Caki2 (cell line): ENCODE data around the gene CD48. TPM values are rescaled to one million over a fixed set of nuclear protein-coding genes. Genes with fewer than 3 reads are reported as not detected.
A peak's percentile ranks its signal among the peaks of the same experiment; 100 is the strongest.
"Not testable (repeated sequence)": the region's sequence is repeated elsewhere in the genome, so short reads cannot be mapped to it uniquely, and the experiment has no call there.

Source experiments
- DNase-seq: peaks from one replicate; pipeline ENCODE4 v3.0.0-alpha.2; 2015; ENCODE audit warnings: low read depth
- in situ Hi-C: cut with HindIII; loops from 2 replicates; pipeline ENCODE4 v1.10.0; 2016; ENCODE audit warnings: low sequenced_read_pairs, low pct_unique_long_range_greater_than_20kb, mixed read lengths
- total RNA-seq: library from RNA; depleted of rRNA; stranded (reverse); fragments of >200 nt; shearing (Covaris generic); gene quantifications from 2 replicates; pipeline ENCODE4 v1.2.3, GENCODE V29; 2014; ENCODE audit warnings: low replicate concordance

CD48 gene
- total RNA-seq, 1 experiment from 2014 or later = not detected

DNA sequence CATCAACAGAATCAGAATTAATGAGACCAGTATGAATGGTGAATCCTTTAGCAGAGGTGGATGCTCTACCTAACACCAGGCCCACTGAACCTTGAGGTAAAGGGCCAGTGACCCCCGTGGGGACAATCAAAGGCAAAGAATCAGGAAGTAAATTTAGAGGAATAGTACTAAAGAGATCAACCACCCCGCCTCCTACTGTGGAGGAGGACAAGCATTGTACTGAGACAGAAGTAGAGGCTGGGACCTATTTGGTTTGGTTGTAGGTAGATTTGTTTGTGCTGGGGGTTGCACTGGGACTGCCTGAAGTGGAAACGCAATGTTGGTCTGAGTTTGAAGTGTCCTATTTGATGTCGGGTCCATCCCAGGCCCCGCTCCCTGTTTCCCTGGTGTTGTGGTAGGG is 9.5 kb downstream of the CD48 start:
- in situ Hi-C loops = no loop called here
- no peak for DNase-seq

DNA sequence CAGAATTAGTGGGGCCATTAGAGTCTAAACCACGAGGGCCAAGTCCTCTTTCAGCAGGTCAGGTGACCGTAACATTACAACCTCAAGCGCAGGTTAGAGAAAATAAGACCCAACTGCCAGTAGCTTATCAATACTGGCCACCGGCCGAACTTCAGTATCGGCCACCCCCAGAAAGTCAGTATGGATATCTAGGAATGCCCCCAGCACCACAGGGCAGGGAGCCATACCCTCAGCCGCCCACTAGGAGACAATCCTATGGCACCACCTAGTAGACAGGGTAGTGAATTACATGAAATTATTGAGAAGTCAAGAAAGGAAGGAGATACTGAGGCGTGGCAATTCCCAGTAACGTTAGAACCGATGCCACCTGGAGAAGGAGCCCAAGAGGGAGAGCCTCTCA is 19.2 kb downstream of the CD48 start:
- in situ Hi-C loops = not testable (repeated sequence)

DNA sequence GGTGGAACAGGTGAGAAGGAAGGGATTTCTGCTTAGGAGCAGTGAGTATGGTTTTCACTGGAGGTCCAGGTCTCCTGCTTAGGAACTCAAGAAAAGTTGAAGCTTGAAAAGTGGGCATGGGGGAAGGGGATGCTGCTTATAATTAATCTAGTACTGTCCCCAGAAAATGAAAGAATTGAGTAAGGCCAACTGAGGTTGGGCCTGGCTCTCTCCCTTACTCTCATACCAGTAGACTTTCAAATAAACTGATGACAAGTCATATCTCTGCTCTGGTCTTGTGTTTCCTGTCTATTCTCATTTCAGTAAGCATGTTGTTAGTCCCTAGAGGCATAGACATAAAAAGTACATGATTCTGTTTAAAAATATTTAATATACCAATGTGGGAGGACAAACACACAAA is 26.4 kb downstream of the CD48 start:
- in situ Hi-C loops = no loop called here
- DNase-seq = no peak

More for the DNA sequence above, 19.2 kb downstream of the CD48 start:
- DNase-seq = not testable (repeated sequence)

DNA sequence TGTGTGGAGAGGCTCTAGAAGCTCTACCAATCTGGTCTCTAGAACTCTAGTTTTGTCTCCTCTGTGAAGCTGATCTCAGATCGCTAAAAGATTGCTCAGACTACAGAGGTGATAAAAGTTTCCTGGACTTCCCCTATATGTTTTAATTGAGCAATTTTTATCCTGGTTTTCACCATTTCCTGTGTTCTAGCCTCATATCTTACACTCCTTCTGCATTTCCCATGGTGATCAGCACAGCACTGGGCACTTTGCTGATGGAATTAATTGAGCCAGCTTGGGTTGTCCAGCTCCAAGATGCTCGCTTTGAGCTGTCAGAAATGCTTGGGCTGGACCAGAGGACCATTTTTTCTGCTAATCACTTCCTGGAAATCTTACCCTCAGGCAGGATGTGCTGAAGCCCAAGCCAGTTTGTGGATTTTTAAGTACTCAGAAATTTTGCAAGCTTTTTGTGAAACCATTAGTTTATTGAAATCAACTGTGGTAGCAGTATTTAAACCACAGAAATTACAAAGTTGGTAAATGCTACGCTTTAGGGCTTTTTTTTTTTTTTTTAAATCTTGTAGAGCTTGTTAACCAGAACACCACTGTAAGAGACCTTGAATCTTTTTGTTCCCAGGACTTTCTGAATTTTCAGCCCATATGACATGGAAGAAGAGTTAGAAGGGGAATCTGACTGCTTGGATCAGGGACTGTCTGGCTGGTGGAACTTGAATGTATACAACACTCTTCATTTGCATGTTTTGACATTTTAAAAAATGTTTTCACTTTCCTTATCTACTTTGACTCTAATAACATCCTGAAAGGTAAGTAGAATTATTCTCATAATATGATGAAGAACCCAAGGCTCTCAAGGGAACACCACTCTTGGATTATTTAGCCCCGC is 28.4 kb downstream of the CD48 start:
- in situ Hi-C loops = no loop called here
- DNase-seq = no peak

DNA sequence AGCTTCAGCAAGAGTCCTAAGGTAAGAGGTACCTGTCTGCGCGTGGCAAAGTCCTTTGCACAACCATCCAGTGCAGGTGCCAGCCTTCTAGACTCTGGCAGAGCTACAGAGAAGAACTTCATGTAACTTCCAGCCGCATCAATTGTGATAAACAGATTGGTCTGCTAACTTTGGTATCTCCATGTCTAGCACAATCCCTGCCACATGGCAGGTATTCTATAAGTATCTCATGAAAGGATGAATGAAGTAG is 29.8 kb downstream of the CD48 start:
- DNase-seq = no peak
- in situ Hi-C loops = no loop called here

DNA sequence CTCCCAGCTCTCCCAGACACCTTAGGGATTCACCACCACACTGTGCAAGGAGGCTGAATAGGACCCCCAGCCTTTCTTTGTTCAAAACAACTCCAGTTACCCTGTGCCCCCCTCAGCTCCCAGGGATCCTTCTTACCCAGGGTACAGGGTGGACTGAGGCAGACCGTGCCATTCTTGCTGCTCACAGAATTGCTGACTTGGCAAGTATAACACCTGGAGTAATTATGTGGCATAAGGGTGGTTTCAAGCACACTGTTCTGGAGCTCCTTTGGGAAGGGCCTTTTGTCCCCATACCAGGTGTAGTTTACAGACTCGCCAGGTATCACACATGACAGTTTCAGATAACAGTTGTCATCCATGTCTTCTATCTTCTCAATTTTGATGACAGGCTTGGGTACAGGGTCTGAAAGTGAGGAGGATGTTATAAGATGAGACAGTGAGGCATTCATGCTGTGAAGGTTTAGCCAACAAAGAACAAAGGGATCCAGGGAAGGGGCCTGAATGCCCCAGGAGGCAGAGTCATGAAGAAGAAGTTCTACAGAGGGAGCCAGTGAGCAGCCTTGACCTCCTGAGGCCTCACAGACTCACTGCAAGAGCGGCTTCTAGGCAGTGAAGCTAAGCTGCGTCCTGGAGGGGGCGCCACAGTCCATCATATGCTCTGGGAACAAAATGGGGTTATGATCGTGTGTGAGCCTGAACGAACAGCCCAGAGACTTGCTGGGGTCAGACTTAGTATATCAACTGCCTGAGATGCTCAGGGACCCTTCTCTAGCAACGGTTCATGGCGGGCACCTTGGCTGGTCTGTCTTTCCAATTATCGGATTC is 30.3 kb downstream of the CD48 start:
- peak; percentile 13 for DNase-seq
- in situ Hi-C loops = no loop called here

DNA sequence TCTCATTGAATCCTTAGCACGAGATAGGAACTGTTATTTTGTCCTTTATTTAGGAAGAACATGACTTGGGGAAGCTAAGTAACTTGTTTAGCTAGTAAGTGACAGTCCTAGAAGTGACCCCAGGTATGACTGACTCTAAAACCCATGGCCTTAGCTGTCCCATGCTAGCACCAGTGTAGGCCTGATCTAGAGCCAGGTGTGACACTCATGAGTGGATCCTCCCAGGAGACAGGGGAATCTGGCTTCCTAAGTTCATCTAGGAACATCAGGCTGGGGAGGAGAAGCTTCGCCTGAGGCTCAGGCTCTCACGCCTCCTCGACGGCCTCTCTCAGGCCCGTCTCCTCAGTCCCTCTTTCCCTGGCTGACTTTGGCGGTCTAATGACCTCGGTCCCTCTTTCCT is 31.2 kb downstream of the CD48 start:
- in situ Hi-C loops = no loop called here
- no peak for DNase-seq

DNA sequence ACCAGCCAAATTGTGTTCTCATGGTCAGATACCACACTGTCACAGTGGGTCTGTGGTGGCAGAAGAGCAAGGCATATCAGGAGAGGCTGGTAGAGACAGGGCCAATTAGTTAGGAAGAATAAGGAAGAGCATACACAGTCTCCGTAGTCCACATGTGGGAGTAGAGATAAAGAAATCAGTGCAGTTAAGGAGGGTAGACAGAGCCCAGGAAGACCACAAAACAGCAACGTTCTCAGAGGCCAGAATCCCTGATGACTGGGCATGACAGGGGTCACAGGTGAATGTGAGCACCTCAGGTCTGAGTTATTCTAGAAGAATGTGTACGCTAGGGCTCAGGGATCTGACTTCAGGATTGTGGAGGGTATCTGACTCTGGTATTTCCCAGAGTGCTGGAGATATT is 31.7 kb downstream of the CD48 start:
- in situ Hi-C loops = no loop called here
- no peak for DNase-seq

DNA sequence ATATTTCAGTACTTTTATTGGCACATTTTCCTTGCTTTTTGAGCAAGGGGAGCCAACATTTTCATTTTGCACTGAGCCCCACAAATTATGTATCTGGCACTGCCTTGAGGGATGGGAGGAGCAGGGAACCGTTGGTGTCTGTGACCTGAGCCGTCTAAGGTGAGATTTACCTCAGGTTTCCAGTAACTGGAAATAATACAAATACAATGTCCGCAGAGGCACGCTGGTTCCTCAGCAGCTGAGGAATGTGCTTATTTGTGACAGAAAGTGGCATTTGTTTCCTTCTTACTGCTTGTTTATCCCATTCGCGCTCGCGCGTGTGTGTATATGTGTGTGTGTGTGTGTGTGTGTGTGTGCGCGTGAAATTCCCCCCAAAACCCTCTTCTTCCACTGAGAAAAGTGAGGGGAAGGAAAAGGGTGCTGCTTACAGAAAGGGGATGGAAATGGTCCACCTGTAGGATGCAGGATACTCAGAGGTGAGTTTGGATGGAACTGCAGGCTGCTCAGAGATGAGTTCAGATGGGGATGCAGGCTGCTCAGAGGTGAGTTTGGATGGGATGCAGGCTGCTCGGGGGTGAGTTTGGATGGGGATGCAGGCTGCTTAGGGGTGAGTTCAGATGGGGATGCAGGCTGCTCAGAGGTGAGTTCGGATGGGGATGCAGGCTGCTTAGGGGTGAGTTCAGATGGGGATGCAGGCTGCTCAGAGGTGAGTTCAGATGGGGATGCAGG is 34.6 kb downstream of the CD48 start:
- no peak for DNase-seq
- in situ Hi-C loops = no loop called here

DNA sequence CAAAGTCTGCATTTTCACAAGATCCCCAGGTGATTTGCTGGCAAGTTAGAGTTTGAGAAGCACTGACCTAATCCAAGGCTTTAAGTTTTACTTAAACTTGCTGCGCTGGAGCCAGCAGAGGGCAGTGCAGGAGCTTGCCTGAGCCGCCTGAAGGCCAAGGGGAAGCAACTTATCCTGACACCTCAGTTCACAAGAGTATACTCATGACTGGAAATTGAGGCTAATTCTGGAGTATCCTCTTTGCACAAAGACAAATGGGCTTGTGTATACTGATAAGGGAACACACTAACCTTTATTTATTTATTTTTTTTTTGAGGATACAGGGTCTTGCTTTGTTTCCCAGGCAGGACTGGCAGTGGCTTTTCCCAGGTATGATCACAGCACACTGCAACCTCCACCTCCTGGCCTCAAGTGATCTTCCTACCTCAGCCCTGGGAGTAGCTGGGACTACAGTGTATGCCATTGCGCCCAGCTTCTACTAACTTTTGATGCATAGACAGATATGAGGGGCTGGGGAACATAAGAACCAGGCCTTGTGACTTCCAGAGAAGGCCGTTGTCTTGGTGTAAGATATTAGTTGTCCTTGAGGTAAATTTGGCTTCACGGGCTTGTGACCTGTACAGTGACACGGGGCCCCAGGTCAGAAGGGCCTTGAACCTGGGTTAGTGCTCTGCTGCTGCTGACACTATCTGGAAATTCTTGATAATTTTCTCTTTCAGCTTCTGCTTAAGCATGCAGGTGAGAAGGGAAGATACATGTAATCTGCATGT is 35.8 kb downstream of the CD48 start:
- DNase-seq = peak; percentile 23
- in situ Hi-C loops = no loop called here

DNA sequence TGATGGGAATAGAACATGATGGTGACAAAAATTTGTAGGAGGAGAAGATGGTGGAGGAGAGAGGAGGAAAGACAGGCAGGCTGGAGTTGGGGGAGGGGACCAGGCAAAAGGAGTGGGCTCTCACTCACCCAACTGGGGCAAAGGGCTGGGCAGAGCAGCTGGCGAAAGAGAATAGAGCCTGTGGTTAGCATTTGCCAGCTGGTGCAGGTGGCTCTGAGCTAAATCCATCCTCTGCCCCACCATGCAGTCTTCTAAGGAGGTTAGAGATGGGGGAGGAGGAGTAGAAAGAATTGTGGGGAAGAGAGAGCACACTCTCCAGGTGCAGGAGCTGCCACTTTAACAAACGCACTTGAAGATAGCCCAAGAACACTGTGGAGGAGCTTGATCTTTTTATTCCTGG is 37.2 kb downstream of the CD48 start:
- in situ Hi-C loops = no loop called here
- DNase-seq = no peak

DNA sequence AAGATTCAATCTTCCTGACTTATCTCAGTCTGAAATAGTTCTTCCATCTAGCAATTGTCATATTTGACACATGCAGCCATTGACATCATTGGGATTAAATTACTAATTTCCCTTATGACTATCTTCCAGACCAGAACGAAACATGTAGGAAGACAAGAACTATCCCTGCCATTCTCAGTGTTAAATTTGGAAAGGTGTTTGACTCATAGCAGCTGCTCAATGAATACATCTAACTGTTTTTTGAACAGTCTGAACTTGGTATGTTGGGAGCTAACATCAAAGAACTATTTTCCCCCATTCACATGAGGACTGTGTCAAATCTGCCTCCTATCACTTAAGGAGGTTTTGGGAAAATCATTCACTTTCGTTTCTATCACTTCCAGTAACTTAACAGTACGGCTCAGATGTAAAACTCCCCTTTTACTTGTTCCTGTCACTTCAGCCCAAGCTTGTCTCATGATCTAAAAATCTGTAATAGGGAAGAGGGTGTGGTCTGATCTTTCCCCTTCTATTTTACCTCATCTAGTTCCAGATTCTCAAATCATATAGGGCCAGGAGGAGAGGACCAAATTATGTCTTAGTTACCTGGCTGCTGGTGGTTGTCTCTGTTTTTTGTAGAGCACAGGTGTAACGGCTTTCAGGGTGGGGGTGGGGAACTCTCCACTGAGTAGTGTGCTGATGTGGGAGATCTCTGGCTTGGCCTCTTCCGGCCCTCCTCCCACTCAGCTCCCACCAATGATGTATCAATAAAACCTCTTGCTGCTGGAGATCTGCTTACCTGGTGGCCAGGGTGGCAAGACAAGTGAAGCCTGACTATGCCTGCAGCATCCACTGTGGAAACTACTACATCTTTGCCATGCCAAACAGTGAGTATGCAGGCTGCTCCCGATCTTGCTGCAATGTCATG is 38.6 kb downstream of the CD48 start:
- no peak for DNase-seq
- in situ Hi-C loops = no loop called here

DNA sequence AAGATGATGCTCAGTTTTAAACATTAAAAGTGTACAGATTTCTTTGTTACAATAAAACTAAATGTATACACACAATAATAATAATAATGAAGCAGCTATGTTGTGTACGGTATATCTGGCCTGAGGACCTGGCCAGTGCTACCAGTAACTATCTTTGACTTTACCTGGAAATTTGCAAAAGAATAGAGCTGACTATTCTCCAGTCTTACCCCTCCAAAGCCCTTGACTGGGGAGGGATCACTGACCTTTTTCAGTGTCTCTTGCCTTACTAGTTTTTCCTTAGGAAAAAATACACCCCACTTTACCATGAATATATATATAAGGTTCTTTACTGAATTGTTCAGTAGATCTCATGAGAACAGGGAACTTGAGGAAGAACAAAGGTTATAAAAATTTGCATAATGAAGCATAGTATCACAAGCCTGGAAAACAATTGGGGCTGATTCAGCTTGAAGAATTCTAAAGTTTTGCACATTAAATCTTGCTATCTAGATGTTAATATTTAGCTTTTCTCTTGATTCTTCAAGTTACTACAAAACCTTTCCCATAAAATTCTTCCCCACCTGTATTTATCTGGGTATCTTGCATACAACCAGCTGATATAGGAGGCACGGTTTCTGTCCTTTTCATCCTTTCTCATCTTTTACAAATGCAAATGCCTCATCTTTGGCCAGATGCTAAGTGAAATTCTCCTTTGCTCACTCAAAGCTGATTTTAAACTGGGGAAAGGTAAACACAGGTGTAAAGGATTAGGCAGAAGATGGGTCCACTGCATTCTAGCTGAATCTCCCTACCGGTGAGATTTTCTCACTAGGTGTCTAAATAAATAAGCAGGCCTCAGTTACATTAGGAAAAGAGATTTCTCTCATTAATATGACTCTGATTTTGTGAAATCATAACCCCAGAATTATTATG is 39.8 kb downstream of the CD48 start:
- in situ Hi-C loops = no loop called here

DNA sequence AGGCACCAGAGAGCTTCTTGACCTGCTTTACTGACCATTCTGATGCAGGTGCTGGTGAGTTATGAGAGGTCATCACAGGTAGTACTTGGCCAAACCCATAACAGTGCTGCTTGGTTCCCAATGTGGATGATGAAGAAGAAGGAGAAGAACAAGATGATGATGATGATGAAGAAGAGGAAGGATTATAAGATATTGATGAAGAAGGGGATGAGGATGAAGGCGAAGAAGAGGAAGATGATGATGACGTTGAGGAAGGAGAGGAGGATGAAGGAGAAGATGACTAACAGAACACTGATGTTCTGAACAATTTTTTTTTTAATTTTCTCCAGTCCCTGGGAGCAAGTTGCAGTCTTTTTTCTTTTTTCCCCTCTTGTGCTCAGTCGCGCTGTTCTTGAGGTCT is 40.9 kb downstream of the CD48 start:
- in situ Hi-C loops = no loop called here
- no peak for DNase-seq

More for the DNA sequence above, 39.8 kb downstream of the CD48 start:
- no peak for DNase-seq

DNA sequence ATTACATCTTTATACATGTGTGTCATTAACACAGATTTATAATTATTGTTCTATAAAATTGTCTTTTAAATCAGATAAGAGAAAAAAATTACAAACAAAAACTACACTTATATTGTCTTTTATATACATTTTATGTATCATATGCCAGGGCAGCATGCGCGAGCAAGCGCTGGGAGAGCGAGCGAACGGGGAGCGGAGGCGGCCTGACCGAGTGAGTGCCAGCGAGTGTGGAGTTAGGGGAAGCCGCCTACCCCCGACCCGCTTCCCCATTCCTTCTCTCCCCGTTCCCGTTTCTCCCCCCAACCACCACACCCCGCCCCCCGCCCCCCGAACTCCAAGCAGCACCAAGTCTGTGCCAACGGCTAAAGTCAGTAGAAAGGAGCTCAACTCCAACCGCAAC is 41.8 kb downstream of the CD48 start:
- no peak for DNase-seq
- in situ Hi-C loops = no loop called here

DNA sequence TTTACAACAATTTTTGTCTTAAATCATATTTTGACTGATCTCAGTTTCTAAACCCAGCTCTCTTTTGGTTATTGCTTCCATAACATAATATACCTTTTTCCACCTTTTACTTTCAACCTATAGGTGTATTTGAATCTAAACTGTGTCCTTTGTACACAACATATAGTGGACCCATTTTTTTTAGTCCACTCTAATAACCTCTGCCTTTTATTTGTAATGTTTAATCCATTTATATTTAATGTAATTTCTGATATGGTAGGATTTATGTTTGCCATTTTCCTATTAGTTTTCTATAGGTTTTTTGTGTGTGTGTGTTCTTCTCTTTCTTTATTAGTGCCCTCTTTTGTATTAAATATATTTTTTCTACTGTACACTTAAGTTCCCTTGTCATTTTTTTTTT is 42.3 kb downstream of the CD48 start:
- in situ Hi-C loops = no loop called here
- no peak for DNase-seq

DNA sequence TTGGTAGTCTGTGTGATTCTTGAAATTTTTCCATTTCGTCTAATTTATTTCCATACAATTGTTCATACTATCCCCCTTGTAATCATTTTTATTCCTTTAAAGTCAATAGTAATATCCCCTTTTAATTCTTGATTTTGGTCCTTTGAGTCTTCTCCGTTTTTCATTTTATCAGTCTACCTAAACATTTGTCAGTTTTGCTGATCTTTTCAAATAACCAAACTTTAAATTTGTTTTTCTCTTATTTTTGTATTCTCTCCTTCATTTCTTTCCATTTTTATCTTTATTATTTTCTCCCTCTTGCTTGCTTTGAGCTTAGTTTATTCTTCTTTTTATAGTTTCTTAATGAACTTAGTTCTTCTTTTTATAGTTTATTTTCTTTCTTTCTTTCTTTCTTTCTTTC is 43.7 kb downstream of the CD48 start:
- no peak for DNase-seq
- in situ Hi-C loops = no loop called here
